H9 (cell line): ENCODE measurements around the gene HMX1. TPM values are rescaled to one million over a fixed set of nuclear protein-coding genes. Genes with fewer than 3 reads are reported as not detected.

Source experiments
- DNase-seq: peaks from one replicate; pipeline ENCODE4 v3.0.0-alpha.2; 2017
- H2AFZ ChIP-seq: one replicate; pipeline ENCODE4 v1.6.1; 2013; ENCODE audit warnings: mild to moderate bottlenecking, low read length, control low read depth, moderate library complexity
- H2AK5ac ChIP-seq: 2 replicates; pipeline ENCODE4 v1.6.1; 2013; ENCODE audit warnings: low read length, control low read depth, mixed read lengths; ENCODE audit not compliant: insufficient read length
- H2BK120ac ChIP-seq: one replicate; pipeline ENCODE4 v1.6.1; 2013; ENCODE audit warnings: low read depth, mild to moderate bottlenecking, low read length, control low read depth, inconsistent platforms; ENCODE audit not compliant: poor library complexity, severe bottlenecking
- H2BK12ac ChIP-seq: 2 replicates; pipeline ENCODE4 v1.6.1; 2013; ENCODE audit warnings: low read length, control low read depth, mixed read lengths, low read depth; ENCODE audit not compliant: insufficient read length
- H2BK15ac ChIP-seq: 2 replicates; pipeline ENCODE4 v1.6.1; 2013; ENCODE audit warnings: low read depth, low read length, control low read depth
- H2BK20ac ChIP-seq: one replicate; pipeline ENCODE4 v1.6.1; 2013; ENCODE audit warnings: low read depth, mild to moderate bottlenecking, low read length, control low read depth, inconsistent platforms; ENCODE audit not compliant: poor library complexity, severe bottlenecking
- H2BK5ac ChIP-seq: 2 replicates; pipeline ENCODE4 v1.6.1; 2013; ENCODE audit warnings: low read length, control low read depth, mixed read lengths; ENCODE audit not compliant: insufficient read length
- H3K14ac ChIP-seq: 2 replicates; pipeline ENCODE4 v1.6.1; 2013; ENCODE audit warnings: low read length, control low read depth; ENCODE audit not compliant: insufficient read depth
- H3K18ac ChIP-seq: 2 replicates; pipeline ENCODE4 v1.6.1; 2013; ENCODE audit warnings: low read depth, mild to moderate bottlenecking, mixed read lengths, low read length, control low read depth; ENCODE audit not compliant: insufficient read length
- H3K23ac ChIP-seq: 2 replicates; pipeline ENCODE4 v1.6.1; 2013; ENCODE audit warnings: low read length, control low read depth, mixed read lengths, low read depth; ENCODE audit not compliant: insufficient read length
- H3K23me2 ChIP-seq: 2 replicates; pipeline ENCODE4 v1.6.1; 2013; ENCODE audit warnings: low read depth, mild to moderate bottlenecking, mixed read lengths, low read length, control low read depth; ENCODE audit not compliant: insufficient read length, poor library complexity, severe bottlenecking
- H3K27ac ChIP-seq: 2 replicates; pipeline ENCODE4 v1.5.1; 2013; ENCODE audit warnings: low read length, control low read depth, mixed read lengths, low read depth; ENCODE audit not compliant: insufficient read length
- H3K27me3 ChIP-seq: 2 replicates; pipeline ENCODE4 v1.6.1; 2013; ENCODE audit warnings: low read length, control low read depth, inconsistent platforms; ENCODE audit not compliant: insufficient read depth
- H3K4ac ChIP-seq: 2 replicates; pipeline ENCODE4 v1.6.1; 2013; ENCODE audit warnings: low read depth, mild to moderate bottlenecking, control low read depth, inconsistent platforms, low read length, moderate library complexity
- H3K4me1 ChIP-seq: 2 replicates; pipeline ENCODE4 v1.6.1; 2013; ENCODE audit warnings: low read length, control low read depth, inconsistent platforms; ENCODE audit not compliant: insufficient read depth
- H3K4me2 ChIP-seq: 2 replicates; pipeline ENCODE4 v1.6.1; 2013; ENCODE audit warnings: low read length, control low read depth, mixed read lengths; ENCODE audit not compliant: insufficient read length, insufficient read depth
- H3K56ac ChIP-seq: 2 replicates; pipeline ENCODE4 v1.6.1; 2013; ENCODE audit warnings: low read depth, mild to moderate bottlenecking, mixed read lengths, low read length, control low read depth; ENCODE audit not compliant: insufficient read length
- H3K79me1 ChIP-seq: 2 replicates; pipeline ENCODE4 v1.6.1; 2013; ENCODE audit warnings: low read depth, mild to moderate bottlenecking, moderate library complexity, low read length, control low read depth, inconsistent platforms; ENCODE audit not compliant: insufficient read depth, poor library complexity, severe bottlenecking
- H3K79me2 ChIP-seq: 2 replicates; pipeline ENCODE4 v1.6.1; 2013; ENCODE audit warnings: low read length, control low read depth, inconsistent platforms; ENCODE audit not compliant: insufficient read depth
- H3K9ac ChIP-seq: 2 replicates; pipeline ENCODE4 v1.6.1; 2013; ENCODE audit warnings: low read length, control low read depth, mixed read lengths; ENCODE audit not compliant: insufficient read length; ENCODE audit errors: extremely low read depth
- H3K9me3 ChIP-seq: one replicate; pipeline ENCODE4 v1.6.1; 2013; ENCODE audit warnings: low read depth, low read length, inconsistent platforms; ENCODE audit not compliant: control insufficient read depth
- H3T11ph ChIP-seq: one replicate; pipeline ENCODE4 v1.6.1; 2013; ENCODE audit warnings: mild to moderate bottlenecking, low read length, control low read depth, inconsistent platforms
- H4K20me1 ChIP-seq: one replicate; pipeline ENCODE4 v1.6.1; 2013; ENCODE audit not compliant: control insufficient read depth, insufficient read length, insufficient read depth
- H4K5ac ChIP-seq: 2 replicates; pipeline ENCODE4 v1.6.1; 2013; ENCODE audit warnings: low read depth, mild to moderate bottlenecking, mixed read lengths, low read length, control low read depth; ENCODE audit not compliant: insufficient read length
- H4K8ac ChIP-seq: replicated peaks from 2 replicates; pipeline ENCODE4 v1.6.1; 2013; ENCODE audit warnings: low read length, control low read depth, mixed read lengths, low read depth; ENCODE audit not compliant: insufficient read length
- H4K91ac ChIP-seq: 2 replicates; pipeline ENCODE4 v1.6.1; 2013; ENCODE audit warnings: low read depth, mild to moderate bottlenecking, moderate library complexity, mixed read lengths, low read length, control low read depth; ENCODE audit not compliant: insufficient read length
- H3K27ac Mint-ChIP-seq, 3 experiments: 2 replicates in 2 of 3; 3 replicates in 1 of 3; pipeline ENCODE4 v1.8.0; 2020 to 2021; ENCODE audit warnings: mixed read lengths in 3 of 3, mild to moderate bottlenecking in 1 of 3, moderate library complexity in 1 of 3
- H3K27me3 Mint-ChIP-seq: 2 replicates; pipeline ENCODE4 v1.8.0; 2021; ENCODE audit warnings: low read depth, mild to moderate bottlenecking, moderate library complexity, mixed read lengths
- H3K36me3 Mint-ChIP-seq, 3 experiments: 2 replicates in 2 of 3; 3 replicates in 1 of 3; pipeline ENCODE4 v1.8.0; 2020 to 2021; ENCODE audit warnings: low read depth in 3 of 3, mixed read lengths in 3 of 3; ENCODE audit not compliant: insufficient read depth in 1 of 3
- H3K4me1 Mint-ChIP-seq, 2 experiments: 2 replicates each; pipeline ENCODE4 v1.8.0; 2020; ENCODE audit warnings: mixed read lengths in 2 of 2
- H3K4me3 Mint-ChIP-seq, 2 experiments: 2 replicates in 1 of 2; 3 replicates in 1 of 2; pipeline ENCODE4 v1.8.0; 2020 to 2021; ENCODE audit warnings: mild to moderate bottlenecking in 2 of 2, mixed read lengths in 2 of 2, moderate library complexity in 1 of 2
- H3K9me3 Mint-ChIP-seq, 2 experiments: 2 replicates in 1 of 2; 3 replicates in 1 of 2; pipeline ENCODE4 v1.8.0; 2020; ENCODE audit warnings: mild to moderate bottlenecking in 2 of 2, mixed read lengths in 2 of 2, moderate library complexity in 1 of 2
- CTCF ChIP-seq: fragments of 200-600 bp; sonication (generic); conservative IDR thresholded peaks from 3 replicates; pipeline ENCODE4 v1.8.0; 2021; ENCODE audit warnings: antibody characterized with exemption, mild to moderate bottlenecking
- WGBS: extraction: QIAGEN DNeasy Blood & Tissue Kit; methylation state at CpG from one replicate; pipeline ENCODE4 v1.1.7; 2013; ENCODE audit warnings: missing lambda C conversion rate, low lambda C conversion rate, mixed read lengths; ENCODE audit not compliant: insufficient read length; ENCODE audit errors: extremely low coverage; 5-methylcytosine and 5-hydroxymethylcytosine counted together
- total RNA-seq: library from RNA; stranded (reverse); gene quantifications from 2 replicates; pipeline ENCODE4 v1.2.1, GENCODE V29; 2021

HMX1 gene
- total RNA-seq, 1 experiment from 2014 or later: 0.26 TPM

DNA sequence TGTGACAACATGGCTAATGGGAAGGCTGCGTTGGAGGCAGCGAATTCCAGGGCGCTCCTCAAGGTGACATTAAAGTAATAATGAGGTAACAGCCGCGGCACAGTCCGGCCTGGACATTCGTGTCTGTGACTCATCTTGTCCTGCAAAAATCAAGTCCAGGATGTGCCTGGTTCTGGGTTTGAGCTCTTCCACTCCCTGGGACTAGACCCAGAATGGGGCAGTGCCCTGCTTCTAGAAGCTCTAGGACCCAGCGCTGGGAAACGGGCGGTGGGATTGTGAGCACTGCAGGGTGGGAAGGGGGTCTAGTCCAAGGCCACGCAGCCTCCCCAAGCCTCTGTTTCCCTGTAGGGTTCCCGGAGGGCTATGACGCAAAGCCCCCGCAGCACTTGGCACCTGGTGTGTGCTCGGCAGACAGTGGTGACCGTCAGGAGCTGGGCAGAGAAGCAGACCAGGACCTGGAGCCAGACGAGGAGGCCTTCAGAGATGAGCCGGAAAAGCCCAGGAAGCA, 34.9 kb downstream of the HMX1 start:
- Histone ChIP-seq H3K9ac (no peak overlapping the region), H2BK15ac (no peak overlapping the region), H3K14ac (no peak overlapping the region; the same call in 1 of the 2 replicates), H3K4me1 (no peaks in the 10 kb centered on the region), H4K20me1 (no peaks in the 10 kb centered on the region), H3K79me2 (no peaks in the 10 kb centered on the region), H4K5ac (no peak overlapping the region), H2AFZ (no peak overlapping the region), H4K8ac (no peak overlapping the region), H3K9me3 (no peaks in the 10 kb centered on the region), H2BK120ac (no peak overlapping the region), H3K4ac (no peak overlapping the region), H2AK5ac (no peak overlapping the region), H3K79me1 (no peaks in the 10 kb centered on the region), H3K56ac (no peak overlapping the region), H3T11ph (no peak overlapping the region), H2BK20ac (no peak overlapping the region), H2BK5ac (no peak overlapping the region), H3K4me2 (no peak overlapping the region), H3K18ac (no peak overlapping the region), H2BK12ac (no peak overlapping the region), H4K91ac (no peak overlapping the region), H3K27ac (no peak overlapping the region), H3K27me3 (no peaks in the 10 kb centered on the region), H3K23me2 (no peaks in the 10 kb centered on the region), H3K23ac (no peak overlapping the region)
- DNase-seq: no peak
- TF ChIP-seq CTCF: no peak
- no CpG with 5 or more reads among the region's 18 CpGs for WGBS
- Mint-ChIP-seq H3K27ac (peak overlapping the region in 1 of 3 experiments; percentile 77; a peak in 1 of 7 replicates), H3K4me3 (no peak overlapping the region), H3K36me3 (no peaks in the 10 kb centered on the region), H3K27me3 (peaks cover 5% of the 10 kb centered on the region), H3K4me1 (peaks cover 12 to 42% of the 10 kb centered on the region in 2 experiments), H3K9me3 (no peaks in the 10 kb centered on the region)
